K562 (cell line): Measurements from ENCODE around the gene GHSR. TPM values are rescaled to one million over a fixed set of nuclear protein-coding genes. Genes with fewer than 3 reads are reported as not detected.

Experiments
- ATAC-seq: fragments of 200-7000 bp; cut with Tn5 transposase; 3 replicates; pipeline ENCODE4 v1.9.1; 2020; ENCODE audit warnings: moderate library complexity
- BruUV-seq: library from RNA; stranded (reverse); fragments of 400-500 nt; replicated peaks from 2 replicates; lab custom pipeline; 2021; lab: Mats Ljungman, UMichigan
- CTCF ChIA-PET: fragments of 300-600 bp; formaldehyde crosslinking; extraction: SDS; loops from one replicate; lab custom pipeline; 2021; ENCODE audit warnings: low intra/inter-chr PET ratio; lab: Yijun Ruan, JAX
- POLR2A ChIA-PET: fragments of 300-600, 350-650 bp; sonication (Branson Sonifier 250); formaldehyde crosslinking; extraction: SDS; loops from one replicate; lab custom pipeline; 2021; ENCODE audit warnings: antibody characterized with exemption, inconsistent platforms; lab: Yijun Ruan, JAX
- DNase-seq, 4 experiments: peaks; one replicate each; pipeline versions ENCODE4 v3.0.0 to v3.0.0-alpha.2; 2011 to 2018; ENCODE audit warnings: low spot score in 3 of 4, mixed read lengths in 3 of 4; ENCODE audit errors: extremely low read depth in 1 of 4
- FAIRE-seq: peaks from 2 replicates; lab custom pipeline; 2011; peaks lifted over from hg19 to GRCh38; lab: Jason Lieb, UNC
- H2AFZ ChIP-seq: 2 replicates; pipeline ENCODE4 v1.6.0; 2011; ENCODE audit warnings: low read depth, low read length, control low read depth, inconsistent platforms
- H3K27ac ChIP-seq: fragments of 200-600 bp; 3 replicates; pipeline ENCODE4 v1.8.0; 2011; ENCODE audit warnings: low read depth, mild to moderate bottlenecking, control low read depth, inconsistent platforms, low read length, moderate library complexity, mixed read lengths; ENCODE audit errors: extremely low read depth
- H3K27me3 ChIP-seq, 2 experiments: fragments of 300-600 bp in 1 of 2; 2 replicates in 1 of 2; 3 replicates in 1 of 2; pipeline versions ENCODE4 v1.6.0 to v1.8.0; 2011; ENCODE audit warnings: inconsistent platforms in 2 of 2, low read length in 2 of 2, mild to moderate bottlenecking in 1 of 2, mixed read lengths in 1 of 2, moderate library complexity in 1 of 2; ENCODE audit not compliant: control insufficient read depth in 2 of 2, insufficient read depth in 2 of 2
- H3K36me3 ChIP-seq: fragments of 300-600 bp; 3 replicates; pipeline ENCODE4 v1.8.0; 2011; ENCODE audit warnings: mild to moderate bottlenecking, low read length, inconsistent platforms; ENCODE audit not compliant: control insufficient read depth, insufficient read depth
- H3K4me1 ChIP-seq, 2 experiments: fragments of 200-600 bp in 1 of 2; replicated peaks in 1 of 2; 2 replicates in 1 of 2; 3 replicates in 1 of 2; pipeline versions ENCODE4 v1.5.1 to v1.8.0; 2011; ENCODE audit warnings: inconsistent platforms in 2 of 2, low read length in 2 of 2, mild to moderate bottlenecking in 1 of 2, mixed read lengths in 1 of 2, moderate library complexity in 1 of 2; ENCODE audit not compliant: control insufficient read depth in 2 of 2, insufficient read depth in 2 of 2
- H3K4me2 ChIP-seq: 2 replicates; pipeline ENCODE4 v1.6.1; 2011; ENCODE audit warnings: low read length, control low read depth, inconsistent platforms, mixed read lengths; ENCODE audit not compliant: insufficient read depth
- H3K4me3 ChIP-seq: fragments of 200-600 bp; sonication (generic), shearing (Covaris generic); 2 replicates; pipeline ENCODE4 v1.5.1; 2016; ENCODE audit warnings: control low read depth, inconsistent platforms
- H3K79me2 ChIP-seq: fragments of 200-600 bp; 3 replicates; pipeline ENCODE4 v1.8.0; 2011; ENCODE audit warnings: low read length, inconsistent platforms; ENCODE audit not compliant: control insufficient read depth, insufficient read depth
- H3K9ac ChIP-seq, 2 experiments: 2 replicates each; pipeline versions ENCODE4 v1.6.0 to v1.6.1; 2011; ENCODE audit warnings: low read depth in 2 of 2, low read length in 2 of 2, control low read depth in 1 of 2, inconsistent platforms in 1 of 2, mild to moderate bottlenecking in 1 of 2, mixed read lengths in 1 of 2; ENCODE audit not compliant: insufficient read depth in 1 of 2
- H3K9me1 ChIP-seq: one replicate; pipeline ENCODE4 v1.6.0; 2011; ENCODE audit warnings: inconsistent platforms, mild to moderate bottlenecking, low read length, moderate library complexity; ENCODE audit not compliant: control insufficient read depth, insufficient read depth
- H3K9me3 ChIP-seq: replicated peaks from 2 replicates; pipeline ENCODE4 v1.5.1; 2011; ENCODE audit warnings: low read depth, low read length, inconsistent platforms; ENCODE audit not compliant: control insufficient read depth, insufficient read depth
- H4K20me1 ChIP-seq: replicated peaks from 2 replicates; pipeline ENCODE4 v1.6.1; 2011; ENCODE audit warnings: low read length, inconsistent platforms, mixed read lengths; ENCODE audit not compliant: control insufficient read depth, insufficient read depth
- BCL6 ChIP-seq: fragments of 250-450 bp; sonication (Bioruptor Pico); IDR thresholded peaks from 2 replicates; pipeline ENCODE4 v1.4.0; 2020
- CLOCK ChIP-seq: fragments of 250-450 bp; sonication (Bioruptor Pico); IDR thresholded peaks from 2 replicates; pipeline ENCODE4 v1.4.0; 2020; ENCODE audit warnings: mild to moderate bottlenecking, moderate library complexity, borderline replicate concordance
- GTF2F1 ChIP-seq: IDR thresholded peaks from 2 replicates; pipeline ENCODE4 v1.6.1; 2011; ENCODE audit warnings: low read depth, low read length, improper control_type of control experiment
- MEF2D ChIP-seq: conservative IDR thresholded peaks from 2 replicates; pipeline ENCODE4 v1.6.1; 2016; ENCODE audit warnings: low read depth, missing genetic modification characterization, missing compliant biosample characterization
- NELFE ChIP-seq: IDR thresholded peaks from 2 replicates; pipeline ENCODE4 v1.6.1; 2011; ENCODE audit warnings: mild to moderate bottlenecking; ENCODE audit not compliant: insufficient read depth, insufficient read length
- TAF1 ChIP-seq: IDR thresholded peaks from 2 replicates; pipeline ENCODE4 v1.6.1; 2011; ENCODE audit warnings: mild to moderate bottlenecking, low read length, moderate library complexity; ENCODE audit not compliant: insufficient read depth, control insufficient read depth, severe bottlenecking; ENCODE audit errors: extremely low read depth
- TCFL5 ChIP-seq: fragments of 250-450 bp; sonication (Bioruptor Pico); conservative IDR thresholded peaks from 2 replicates; pipeline ENCODE4 v1.6.1; 2021; ENCODE audit warnings: mild to moderate bottlenecking, moderate library complexity, matching md5 sums
- USF2 ChIP-seq: sonication (generic); formaldehyde crosslinking; IDR thresholded peaks from 2 replicates; pipeline ENCODE4 v1.5.0; 2020; ENCODE audit warnings: missing genetic modification reagents
- YY1 ChIP-seq, 3 experiments: IDR thresholded peaks; 2 replicates each; pipeline ENCODE4 v1.6.1; 2011; ENCODE audit warnings: low read length in 2 of 3, mild to moderate bottlenecking in 2 of 3, moderate library complexity in 2 of 3, borderline replicate concordance in 1 of 3, control low read depth in 1 of 3, low read depth in 1 of 3; ENCODE audit not compliant: insufficient read depth in 3 of 3, insufficient replicate concordance in 2 of 3, control insufficient read depth in 1 of 3, insufficient read length in 1 of 3; ENCODE audit errors: extremely low read depth in 1 of 3
- ZNF449 ChIP-seq: fragments of 250-450 bp; sonication (Bioruptor Pico); IDR thresholded peaks from 2 replicates; pipeline ENCODE4 v1.8.0; 2022; ENCODE audit warnings: moderate library complexity, mild to moderate bottlenecking, inconsistent platforms
- ZNF77 ChIP-seq: fragments of 250-450 bp; sonication (Bioruptor Pico); IDR thresholded peaks from 2 replicates; pipeline ENCODE4 v1.5.0; 2020
- WGBS: fragments of 100-300 bp; shearing (Covaris generic); methylation state at CpG from one replicate; pipeline ENCODE4 v1.1.6; 2016; ENCODE audit warnings: low coverage, mixed read lengths; ENCODE audit not compliant: insufficient coverage; ENCODE audit errors: missing lambda C conversion rate; 5-methylcytosine and 5-hydroxymethylcytosine counted together
- in situ Hi-C: fragments of 300-500 bp; cut with MboI; formaldehyde crosslinking; loops from 4 replicates; pipeline ENCODE4 v1.15.0; 2018; ENCODE audit warnings: inconsistent platforms, mixed read lengths
- intact Hi-C: fragments of 100-400 bp; cut with micrococcal nuclease; formaldehyde crosslinking; loops from 2 replicates; pipeline ENCODE4 v1.14.2; 2022
- polyA plus RNA-seq, 8 experiments: library from polyadenylated mRNA; depleted of rRNA in 4 of 8; stranded (reverse) in 5 of 8; unstranded in 3 of 8; fragments of >200 nt; fragmentation: Nextera tagmentation in 2 of 8; fragmentation: Illumina TruSeq in 1 of 8; extraction: Ambion mirVana in 2 of 8; extraction: Trizol in 1 of 8; gene quantifications; 2 replicates each; pipeline versions ENCODE4 v1.2.1 to v1.2.3, GENCODE V29; 2011 to 2014; ENCODE audit warnings: inconsistent platforms in 1 of 8, missing spikeins in 1 of 8
- total RNA-seq, 7 experiments: library from RNA; depleted of rRNA in 6 of 7; stranded (reverse); fragments of >200 nt in 6 of 7; fragmentation: Illumina TruSeq in 2 of 7; extraction: Trizol in 2 of 7; gene quantifications; 2 replicates each; pipeline versions ENCODE4 v1.2.1 to v1.2.3, GENCODE V29; 2011 to 2021; ENCODE audit warnings: low replicate concordance in 1 of 7
- TF ChIP-seq, protein P1 (sequence below): sonication (generic); formaldehyde crosslinking; IDR thresholded peaks from 2 replicates; pipeline ENCODE4 v1.8.0; 2022; ENCODE audit warnings: mild to moderate bottlenecking, missing genetic modification reagents
- TF ChIP-seq, protein P2 (sequence below): fragments of 450-650 bp; IDR thresholded peaks from 2 replicates; pipeline ENCODE4 v1.6.1; 2017; ENCODE audit warnings: antibody characterized with exemption

Gene GHSR
- total and polyA plus RNA-seq, 9 of the 15 experiments (the other 6 are each of a cell fraction or from before 2014, with no cell fraction given) = not detected

- H3K4me3 ChIP-seq = no peak overlapping the region
- H3K9me3 ChIP-seq = no peaks in the 10 kb centered on the region
- 7% methylated on average over 6 of the region's 6 CpGs for WGBS
- no peaks in the 10 kb centered on the region for H4K20me1 ChIP-seq
- H3K27ac ChIP-seq = no peak overlapping the region
- no TSS peak for BruUV-seq
- H3K4me2 ChIP-seq = no peak overlapping the region
- DNase-seq (no peak), FAIRE-seq (no peak), ATAC-seq (peak; percentile 28; the same call in 1 of the 3 replicates)
- CTCF ChIA-PET = no interaction called here
- POLR2A ChIA-PET = interaction anchor here (0.7 kb wide), 1 partner anchor 14 kb away, joined by 3 read pairs; no protein-coding TSS in a partner anchor
- H3K4me1 ChIP-seq = peaks cover 0 to 13% of the 10 kb centered on the region in 2 experiments; a peak in 2 of 5 replicates
- H2AFZ ChIP-seq = no peak overlapping the region
- no peaks in the 10 kb centered on the region for H3K79me2 ChIP-seq
- no peak overlapping the region for H3K9ac ChIP-seq
- intact Hi-C loops (no loop called here), in situ Hi-C loops (no loop called here)
- no peaks in the 10 kb centered on the region for H3K36me3 ChIP-seq
- no peaks in the 10 kb centered on the region for H3K9me1 ChIP-seq
- H3K27me3 ChIP-seq = peaks cover 20 to 32% of the 10 kb centered on the region in 2 experiments; a peak in 4 of 5 replicates
- TF ChIP-seq NELFE (no peak), BCL6 (CRISPR knock-in tag) (no peak), TAF1 (no peak), YY1 (IDR thresholded peaks at IDR 0.05; ENCODE audit: borderline replicate concordance in 1 of 3, control insufficient read depth in 1 of 3, extremely low read depth in 1 of 3, insufficient read depth in 3 of 3, insufficient read length in 1 of 3, insufficient replicate concordance in 2 of 3, low read depth in 1 of 3, low read length in 2 of 3) (no peak), MEF2D (no peak), USF2 (CRISPR knock-in tag) (no peak), TCFL5 (CRISPR knock-in tag) (no peak), CLOCK (CRISPR knock-in tag) (no peak), GTF2F1 (no peak), ZNF77 (no peak), ZNF449 (CRISPR knock-in tag) (no peak)
- TF ChIP-seq, protein P1, sequence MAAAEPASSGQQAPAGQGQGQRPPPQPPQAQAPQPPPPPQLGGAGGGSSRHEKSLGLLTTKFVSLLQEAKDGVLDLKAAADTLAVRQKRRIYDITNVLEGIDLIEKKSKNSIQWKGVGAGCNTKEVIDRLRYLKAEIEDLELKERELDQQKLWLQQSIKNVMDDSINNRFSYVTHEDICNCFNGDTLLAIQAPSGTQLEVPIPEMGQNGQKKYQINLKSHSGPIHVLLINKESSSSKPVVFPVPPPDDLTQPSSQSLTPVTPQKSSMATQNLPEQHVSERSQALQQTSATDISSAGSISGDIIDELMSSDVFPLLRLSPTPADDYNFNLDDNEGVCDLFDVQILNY = no peak
- TF ChIP-seq, protein P2, sequence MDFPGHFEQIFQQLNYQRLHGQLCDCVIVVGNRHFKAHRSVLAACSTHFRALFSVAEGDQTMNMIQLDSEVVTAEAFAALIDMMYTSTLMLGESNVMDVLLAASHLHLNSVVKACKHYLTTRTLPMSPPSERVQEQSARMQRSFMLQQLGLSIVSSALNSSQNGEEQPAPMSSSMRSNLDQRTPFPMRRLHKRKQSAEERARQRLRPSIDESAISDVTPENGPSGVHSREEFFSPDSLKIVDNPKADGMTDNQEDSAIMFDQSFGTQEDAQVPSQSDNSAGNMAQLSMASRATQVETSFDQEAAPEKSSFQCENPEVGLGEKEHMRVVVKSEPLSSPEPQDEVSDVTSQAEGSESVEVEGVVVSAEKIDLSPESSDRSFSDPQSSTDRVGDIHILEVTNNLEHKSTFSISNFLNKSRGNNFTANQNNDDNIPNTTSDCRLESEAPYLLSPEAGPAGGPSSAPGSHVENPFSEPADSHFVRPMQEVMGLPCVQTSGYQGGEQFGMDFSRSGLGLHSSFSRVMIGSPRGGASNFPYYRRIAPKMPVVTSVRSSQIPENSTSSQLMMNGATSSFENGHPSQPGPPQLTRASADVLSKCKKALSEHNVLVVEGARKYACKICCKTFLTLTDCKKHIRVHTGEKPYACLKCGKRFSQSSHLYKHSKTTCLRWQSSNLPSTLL = no peak
These were observed 3.4 kb downstream of the GHSR start for GRCh38 chr3:172444821-172445220.
